ENCODE results near the gene CHD9.

CHD9 gene

GRCh38 chr16:53334581-53334980 lies 279.8 kb downstream of the CHD9 start:
- Histone ChIP-seq H3K4me1 (ENCODE audit: control insufficient read depth, insufficient read depth, low read length) (no peaks in the 10 kb centered on the region), H3K9ac (ENCODE audit: low read depth, low read length) (no peak overlapping the region), H3K9me3 (ENCODE audit: control insufficient read depth, insufficient read depth, low read length) (no peaks in the 10 kb centered on the region), H3K27me3 (ENCODE audit: control insufficient read depth, insufficient read depth, low read length) (no peaks in the 10 kb centered on the region), H3K36me3 (ENCODE audit: control insufficient read depth, insufficient read depth, low read length) (no peaks in the 10 kb centered on the region), H3K4me3 (ENCODE audit: low read depth, low read length) (no peak overlapping the region)

- no peak overlapping the region for H3K4me3 ChIP-seq (ENCODE audit: low read depth, low read length)
- no peaks in the 10 kb centered on the region for H3K27me3 ChIP-seq (ENCODE audit: control insufficient read depth, insufficient read depth, low read length)
- H3K9me3 ChIP-seq (ENCODE audit: control insufficient read depth, insufficient read depth, low read length) = no peaks in the 10 kb centered on the region
These were observed 282.5 kb downstream of the CHD9 start for GRCh38 chr16:53337294-53337693.

GRCh38 chr16:53341792-53342191 lies 287.0 kb downstream of the CHD9 start:
- Histone ChIP-seq H3K36me3 (ENCODE audit: control insufficient read depth, insufficient read depth, low read length) (no peaks in the 10 kb centered on the region), H3K4me1 (ENCODE audit: control insufficient read depth, insufficient read depth, low read length) (no peaks in the 10 kb centered on the region), H3K4me3 (ENCODE audit: low read depth, low read length) (no peak overlapping the region), H3K9me3 (ENCODE audit: control insufficient read depth, insufficient read depth, low read length) (no peaks in the 10 kb centered on the region), H3K9ac (ENCODE audit: low read depth, low read length) (no peak overlapping the region), H3K27me3 (ENCODE audit: control insufficient read depth, insufficient read depth, low read length) (no peaks in the 10 kb centered on the region)

More at GRCh38 chr16:53337294-53337693, 282.5 kb downstream of the CHD9 start:
- Histone ChIP-seq H3K4me1 (ENCODE audit: control insufficient read depth, insufficient read depth, low read length) (no peaks in the 10 kb centered on the region), H3K9ac (ENCODE audit: low read depth, low read length) (no peak overlapping the region), H3K36me3 (ENCODE audit: control insufficient read depth, insufficient read depth, low read length) (no peaks in the 10 kb centered on the region)

- Histone ChIP-seq H3K4me3 (ENCODE audit: low read depth, low read length) (no peak overlapping the region), H3K27me3 (ENCODE audit: control insufficient read depth, insufficient read depth, low read length) (no peaks in the 10 kb centered on the region), H3K9ac (ENCODE audit: low read depth, low read length) (no peak overlapping the region), H3K4me1 (ENCODE audit: control insufficient read depth, insufficient read depth, low read length) (no peaks in the 10 kb centered on the region), H3K36me3 (ENCODE audit: control insufficient read depth, insufficient read depth, low read length) (no peaks in the 10 kb centered on the region), H3K9me3 (ENCODE audit: control insufficient read depth, insufficient read depth, low read length) (no peaks in the 10 kb centered on the region)
These were observed 300.3 kb downstream of the CHD9 start for GRCh38 chr16:53355064-53355463.

- Histone ChIP-seq H3K27me3 (ENCODE audit: control insufficient read depth, insufficient read depth, low read length) (no peaks in the 10 kb centered on the region), H3K4me1 (ENCODE audit: control insufficient read depth, insufficient read depth, low read length) (no peaks in the 10 kb centered on the region), H3K36me3 (ENCODE audit: control insufficient read depth, insufficient read depth, low read length) (no peaks in the 10 kb centered on the region), H3K9ac (ENCODE audit: low read depth, low read length) (no peak overlapping the region), H3K9me3 (ENCODE audit: control insufficient read depth, insufficient read depth, low read length) (no peaks in the 10 kb centered on the region), H3K4me3 (ENCODE audit: low read depth, low read length) (no peak overlapping the region)
These were observed 301.9 kb downstream of the CHD9 start for GRCh38 chr16:53356478-53357207.

- Histone ChIP-seq H3K27me3 (ENCODE audit: control insufficient read depth, insufficient read depth, low read length) (no peaks in the 10 kb centered on the region), H3K36me3 (ENCODE audit: control insufficient read depth, insufficient read depth, low read length) (no peaks in the 10 kb centered on the region), H3K9ac (ENCODE audit: low read depth, low read length) (no peak overlapping the region), H3K9me3 (ENCODE audit: control insufficient read depth, insufficient read depth, low read length) (no peaks in the 10 kb centered on the region), H3K4me3 (ENCODE audit: low read depth, low read length) (no peak overlapping the region), H3K4me1 (ENCODE audit: control insufficient read depth, insufficient read depth, low read length) (no peaks in the 10 kb centered on the region)
These were observed 302.4 kb downstream of the CHD9 start for GRCh38 chr16:53357208-53357586.

GRCh38 chr16:53357955-53358354 lies 303.2 kb downstream of the CHD9 start:
- H3K4me1 ChIP-seq (ENCODE audit: control insufficient read depth, insufficient read depth, low read length) = no peaks in the 10 kb centered on the region
- no peaks in the 10 kb centered on the region for H3K27me3 ChIP-seq (ENCODE audit: control insufficient read depth, insufficient read depth, low read length)
- H3K36me3 ChIP-seq (ENCODE audit: control insufficient read depth, insufficient read depth, low read length) = no peaks in the 10 kb centered on the region
- H3K4me3 ChIP-seq (ENCODE audit: low read depth, low read length) = no peak overlapping the region
- no peak overlapping the region for H3K9ac ChIP-seq (ENCODE audit: low read depth, low read length)
- no peaks in the 10 kb centered on the region for H3K9me3 ChIP-seq (ENCODE audit: control insufficient read depth, insufficient read depth, low read length)

- Histone ChIP-seq H3K27me3 (ENCODE audit: control insufficient read depth, insufficient read depth, low read length) (no peaks in the 10 kb centered on the region), H3K9me3 (ENCODE audit: control insufficient read depth, insufficient read depth, low read length) (no peaks in the 10 kb centered on the region), H3K9ac (ENCODE audit: low read depth, low read length) (no peak overlapping the region), H3K4me3 (ENCODE audit: low read depth, low read length) (no peak overlapping the region), H3K36me3 (ENCODE audit: control insufficient read depth, insufficient read depth, low read length) (no peaks in the 10 kb centered on the region), H3K4me1 (ENCODE audit: control insufficient read depth, insufficient read depth, low read length) (no peaks in the 10 kb centered on the region)
These were observed 304.1 kb downstream of the CHD9 start for GRCh38 chr16:53358884-53359283.

- no peaks in the 10 kb centered on the region for H3K9me3 ChIP-seq (ENCODE audit: control insufficient read depth, insufficient read depth, low read length)
- peaks cover 4% of the 10 kb centered on the region for H3K27me3 ChIP-seq (ENCODE audit: control insufficient read depth, insufficient read depth, low read length)
- H3K9ac ChIP-seq (ENCODE audit: low read depth, low read length) = no peak overlapping the region
- H3K4me3 ChIP-seq (ENCODE audit: low read depth, low read length) = no peak overlapping the region
- H3K36me3 ChIP-seq (ENCODE audit: control insufficient read depth, insufficient read depth, low read length) = no peaks in the 10 kb centered on the region
- H3K4me1 ChIP-seq (ENCODE audit: control insufficient read depth, insufficient read depth, low read length) = no peaks in the 10 kb centered on the region
These were observed 315.1 kb downstream of the CHD9 start for GRCh38 chr16:53369921-53370320.

- H3K4me1 ChIP-seq (ENCODE audit: control insufficient read depth, insufficient read depth, low read length) = no peaks in the 10 kb centered on the region
- peaks cover 4% of the 10 kb centered on the region for H3K27me3 ChIP-seq (ENCODE audit: control insufficient read depth, insufficient read depth, low read length)
- no peaks in the 10 kb centered on the region for H3K9me3 ChIP-seq (ENCODE audit: control insufficient read depth, insufficient read depth, low read length)
- H3K4me3 ChIP-seq (ENCODE audit: low read depth, low read length) = no peak overlapping the region
- H3K36me3 ChIP-seq (ENCODE audit: control insufficient read depth, insufficient read depth, low read length) = no peaks in the 10 kb centered on the region
- H3K9ac ChIP-seq (ENCODE audit: low read depth, low read length) = no peak overlapping the region
These were observed 316.0 kb downstream of the CHD9 start for GRCh38 chr16:53370827-53371226.

- no peaks in the 10 kb centered on the region for H3K9me3 ChIP-seq (ENCODE audit: control insufficient read depth, insufficient read depth, low read length)
- no peaks in the 10 kb centered on the region for H3K36me3 ChIP-seq (ENCODE audit: control insufficient read depth, insufficient read depth, low read length)
- H3K4me3 ChIP-seq (ENCODE audit: low read depth, low read length) = peak overlapping the region; percentile 39
- no peaks in the 10 kb centered on the region for H3K4me1 ChIP-seq (ENCODE audit: control insufficient read depth, insufficient read depth, low read length)
- peaks cover 4% of the 10 kb centered on the region for H3K27me3 ChIP-seq (ENCODE audit: control insufficient read depth, insufficient read depth, low read length)
- H3K9ac ChIP-seq (ENCODE audit: low read depth, low read length) = no peak overlapping the region
These were observed 318.4 kb downstream of the CHD9 start for GRCh38 chr16:53372992-53373871.

- Histone ChIP-seq H3K9ac (ENCODE audit: low read depth, low read length) (no peak overlapping the region), H3K4me3 (ENCODE audit: low read depth, low read length) (no peak overlapping the region), H3K4me1 (ENCODE audit: control insufficient read depth, insufficient read depth, low read length) (no peaks in the 10 kb centered on the region), H3K27me3 (ENCODE audit: control insufficient read depth, insufficient read depth, low read length) (peaks cover 4% of the 10 kb centered on the region), H3K36me3 (ENCODE audit: control insufficient read depth, insufficient read depth, low read length) (no peaks in the 10 kb centered on the region), H3K9me3 (ENCODE audit: control insufficient read depth, insufficient read depth, low read length) (no peaks in the 10 kb centered on the region)
These were observed 320.0 kb downstream of the CHD9 start for GRCh38 chr16:53374800-53375199.

All from iPS-15b (cell line).